AG04450 (cell line): ENCODE data around the gene B3GNT8. TPM values are rescaled to one million over a fixed set of nuclear protein-coding genes. Genes with fewer than 3 reads are reported as not detected.
"Not testable (repeated sequence)": the region's sequence is repeated elsewhere in the genome, so short reads cannot be mapped to it uniquely, and the experiment has no call there.

Experiments
- CTCF ChIA-PET: fragments of 300-600, 350-600 bp; formaldehyde crosslinking; extraction: SDS; loops from one replicate; lab custom pipeline; 2022; ENCODE audit warnings: antibody characterized with exemption, inconsistent platforms; lab: Charles Lee
- POLR2A ChIA-PET: fragments of 350-600 bp; formaldehyde crosslinking; extraction: SDS; loops from one replicate; lab custom pipeline; 2021; ENCODE audit warnings: antibody characterized with exemption, inconsistent platforms; lab: Yijun Ruan, JAX
- DNase-seq: peaks from one replicate; pipeline ENCODE4 v3.0.0-alpha.2; 2011; ENCODE audit warnings: low read depth, low spot score
- H3K27ac ChIP-seq: one replicate; pipeline ENCODE4 v1.5.1; 2012; ENCODE audit warnings: low read depth, low read length, control low read depth
- H3K27me3 ChIP-seq: one replicate; pipeline ENCODE4 v1.6.0; 2012; ENCODE audit warnings: low read length; ENCODE audit not compliant: control insufficient read depth, insufficient read depth
- H3K4me3 ChIP-seq: 2 replicates; pipeline ENCODE4 v1.5.1; 2011; ENCODE audit warnings: mild to moderate bottlenecking, low read depth, low read length, control low read depth
- H3K9me3 ChIP-seq: 2 replicates; pipeline ENCODE4 v1.5.1; 2012; ENCODE audit warnings: low read length; ENCODE audit not compliant: control insufficient read depth, insufficient read depth
- polyA plus RNA-seq: library from polyadenylated mRNA; depleted of rRNA; stranded (reverse); fragments of >200 nt; gene quantifications from 2 replicates; pipeline ENCODE4 v1.2.3, GENCODE V29; 2011
- TF ChIP-seq, protein P1 (sequence below): IDR thresholded peaks from 2 replicates; pipeline ENCODE4 v1.5.1; 2011; ENCODE audit warnings: low read depth, low read length, control low read depth, inconsistent platforms

The B3GNT8 gene
- polyA plus RNA-seq, 1 experiment: 0.14 TPM

DNA sequence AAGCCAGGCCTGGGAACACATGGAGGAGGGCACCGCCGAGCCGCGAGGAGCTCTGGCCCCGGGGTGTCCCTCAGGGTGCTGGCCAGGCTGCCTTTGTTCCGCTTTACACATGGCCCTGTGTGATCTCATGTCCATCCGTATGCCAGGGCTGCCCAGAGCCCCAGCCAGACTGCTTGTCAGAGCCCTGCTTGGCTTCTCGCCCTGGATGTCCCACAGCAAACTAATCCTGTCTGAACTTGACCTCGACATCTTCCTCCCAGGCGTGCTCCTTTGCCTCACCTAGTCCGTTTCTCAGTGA, 15.3 kb downstream of the B3GNT8 start:
- Histone ChIP-seq H3K4me3 (no peak overlapping the region), H3K27ac (no peak overlapping the region), H3K27me3 (no peaks in the 10 kb centered on the region), H3K9me3 (no peaks in the 10 kb centered on the region)
- DNase-seq: no peak
- TF ChIP-seq, protein P1, sequence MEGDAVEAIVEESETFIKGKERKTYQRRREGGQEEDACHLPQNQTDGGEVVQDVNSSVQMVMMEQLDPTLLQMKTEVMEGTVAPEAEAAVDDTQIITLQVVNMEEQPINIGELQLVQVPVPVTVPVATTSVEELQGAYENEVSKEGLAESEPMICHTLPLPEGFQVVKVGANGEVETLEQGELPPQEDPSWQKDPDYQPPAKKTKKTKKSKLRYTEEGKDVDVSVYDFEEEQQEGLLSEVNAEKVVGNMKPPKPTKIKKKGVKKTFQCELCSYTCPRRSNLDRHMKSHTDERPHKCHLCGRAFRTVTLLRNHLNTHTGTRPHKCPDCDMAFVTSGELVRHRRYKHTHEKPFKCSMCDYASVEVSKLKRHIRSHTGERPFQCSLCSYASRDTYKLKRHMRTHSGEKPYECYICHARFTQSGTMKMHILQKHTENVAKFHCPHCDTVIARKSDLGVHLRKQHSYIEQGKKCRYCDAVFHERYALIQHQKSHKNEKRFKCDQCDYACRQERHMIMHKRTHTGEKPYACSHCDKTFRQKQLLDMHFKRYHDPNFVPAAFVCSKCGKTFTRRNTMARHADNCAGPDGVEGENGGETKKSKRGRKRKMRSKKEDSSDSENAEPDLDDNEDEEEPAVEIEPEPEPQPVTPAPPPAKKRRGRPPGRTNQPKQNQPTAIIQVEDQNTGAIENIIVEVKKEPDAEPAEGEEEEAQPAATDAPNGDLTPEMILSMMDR: no peak
- CTCF ChIA-PET: no interaction called here
- POLR2A ChIA-PET: no interaction called here

DNA sequence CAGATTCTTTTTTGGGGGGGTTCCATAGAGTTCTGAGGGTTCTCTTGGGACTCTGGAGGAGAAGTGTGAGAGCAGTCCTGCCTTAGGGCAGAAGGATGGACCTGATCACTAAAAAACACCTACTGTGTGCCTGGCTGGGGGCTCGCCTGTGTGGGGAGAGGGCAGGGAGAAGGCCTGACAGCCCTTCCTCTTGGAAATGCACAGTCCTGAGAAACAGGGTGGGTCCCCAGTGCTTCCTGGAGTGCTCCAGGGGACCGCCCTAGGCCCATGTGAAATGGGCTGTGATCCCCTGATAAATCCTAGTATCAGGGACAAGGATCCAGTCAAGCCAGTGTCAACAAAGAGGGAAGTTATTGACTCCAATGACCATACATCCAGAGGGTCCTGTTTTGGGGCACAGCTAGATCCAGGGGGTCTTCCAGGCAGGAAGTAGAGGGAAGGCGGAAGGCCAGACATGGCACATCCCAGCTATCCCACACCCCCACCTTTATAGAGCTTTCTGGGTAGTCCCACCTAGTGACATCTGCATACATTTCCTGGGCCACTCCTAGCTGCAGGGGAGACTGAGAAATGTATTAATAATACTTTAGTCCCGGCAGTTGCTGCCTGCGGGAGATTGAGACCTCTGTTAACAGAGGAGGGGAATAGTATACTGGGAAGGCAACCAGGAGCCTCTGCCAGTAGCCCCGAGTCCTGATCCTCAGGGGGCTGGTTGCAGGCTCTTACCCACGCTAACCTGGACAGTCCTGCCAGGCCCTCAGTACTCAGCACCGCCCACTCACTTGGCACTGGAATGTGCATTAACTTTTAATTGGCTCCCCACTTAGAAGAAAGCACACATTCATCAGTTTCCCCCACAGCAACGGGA, 15.8 kb downstream of the B3GNT8 start:
- ChIA-PET POLR2A (no interaction called here), CTCF (no interaction called here)
- Histone ChIP-seq H3K9me3 (no peaks in the 10 kb centered on the region), H3K4me3 (no peak overlapping the region), H3K27ac (no peak overlapping the region), H3K27me3 (no peaks in the 10 kb centered on the region)
- TF ChIP-seq, protein P1: no peak
- no peak for DNase-seq

DNA sequence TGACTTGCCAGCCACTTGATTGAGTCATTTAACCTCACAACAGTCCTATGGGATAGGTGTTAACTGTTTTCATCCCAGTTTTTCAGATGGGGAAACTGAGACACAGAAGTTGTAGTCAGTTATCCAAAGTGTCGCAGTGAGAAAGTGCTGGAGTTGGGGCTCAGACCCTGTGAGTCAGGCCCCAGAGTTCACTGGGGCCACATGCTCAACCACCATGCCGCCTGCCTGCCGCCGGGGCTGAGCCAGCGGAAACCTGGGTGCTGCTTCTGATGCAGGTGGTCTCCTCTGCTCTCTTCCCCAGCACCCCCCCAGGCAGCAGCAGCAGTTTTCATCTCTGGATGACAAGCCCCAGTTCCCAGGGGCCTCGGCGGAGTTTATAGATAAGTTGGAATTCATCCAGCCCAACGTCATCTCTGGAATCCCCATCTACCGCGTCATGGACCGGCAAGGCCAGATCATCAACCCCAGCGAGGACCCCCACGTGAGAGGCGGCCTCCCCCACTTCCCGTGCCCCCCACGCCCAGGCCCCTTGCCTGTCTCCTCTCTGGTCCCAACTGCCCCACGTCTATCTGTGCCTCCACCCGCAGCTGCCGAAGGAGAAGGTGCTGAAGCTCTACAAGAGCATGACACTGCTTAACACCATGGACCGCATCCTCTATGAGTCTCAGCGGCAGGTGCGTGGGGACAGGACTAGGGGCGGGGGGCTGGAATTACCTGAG, 16.7 kb downstream of the B3GNT8 start:
- H3K9me3 ChIP-seq: no peaks in the 10 kb centered on the region
- ChIA-PET CTCF (interaction anchor here (0.8 kb wide), 1 partner anchor 38 kb away, joined by 3 read pairs; no protein-coding TSS in a partner anchor), POLR2A (no interaction called here)
- DNase-seq: no peak
- H3K27me3 ChIP-seq: no peaks in the 10 kb centered on the region
- TF ChIP-seq, protein P1: no peak
- no peak overlapping the region for H3K4me3 ChIP-seq
- H3K27ac ChIP-seq: no peak overlapping the region

DNA sequence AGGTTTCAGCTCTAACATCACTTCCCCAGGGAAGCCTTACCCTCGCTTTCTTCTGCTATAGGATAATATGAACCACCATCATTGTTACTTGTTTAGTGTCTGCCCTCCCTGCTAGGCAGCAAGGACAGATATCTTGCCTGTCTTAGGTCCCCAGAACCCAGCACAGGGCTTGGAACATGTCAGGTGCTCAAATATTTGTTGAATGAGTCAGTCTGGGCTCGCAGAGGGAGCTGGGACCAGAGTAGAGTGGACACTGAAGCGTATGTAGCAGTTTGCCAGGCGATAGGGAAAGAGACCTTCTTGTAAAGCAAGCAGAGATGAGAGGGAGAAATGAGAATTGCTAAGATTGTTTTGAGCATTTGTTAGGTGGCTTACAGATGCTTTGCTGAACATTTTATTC, 17.9 kb downstream of the B3GNT8 start:
- Histone ChIP-seq H3K9me3 (no peaks in the 10 kb centered on the region), H3K27me3 (no peaks in the 10 kb centered on the region), H3K27ac (no peak overlapping the region), H3K4me3 (no peak overlapping the region)
- DNase-seq: no peak
- POLR2A ChIA-PET: no interaction called here
- CTCF ChIA-PET: no interaction called here
- TF ChIP-seq, protein P1: no peak

DNA sequence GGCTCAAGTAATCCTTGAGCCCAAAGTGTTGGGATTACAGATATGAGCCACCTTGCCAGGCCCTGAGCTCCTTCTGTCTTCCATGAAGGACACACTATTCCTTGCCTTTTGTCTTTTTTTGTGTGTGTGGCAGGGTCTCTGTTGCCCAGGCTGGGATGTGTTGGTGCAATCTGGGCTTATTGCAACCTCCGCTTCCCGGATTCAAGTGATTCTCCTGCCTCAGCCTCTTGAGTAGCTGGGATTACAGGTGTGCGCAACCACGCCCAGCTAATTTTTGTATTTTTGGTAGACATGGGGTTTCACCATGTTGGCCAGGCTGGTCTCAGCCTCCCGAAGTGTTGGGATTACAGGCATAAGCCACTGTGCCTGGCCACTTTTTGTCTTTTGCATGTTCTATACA, 18.3 kb downstream of the B3GNT8 start:
- ChIA-PET CTCF (interaction anchor here (1.3 kb wide), 1 partner anchor 162 kb away, joined by 3 read pairs; no protein-coding TSS in a partner anchor), POLR2A (interaction anchor here (0.7 kb wide), 1 partner anchor 462 kb away, joined by 4 read pairs; no protein-coding TSS in a partner anchor)
- H3K27ac ChIP-seq, H3K9me3 ChIP-seq, H3K27me3 ChIP-seq, DNase-seq, H3K4me3 ChIP-seq: not testable (repeated sequence)
